ENCODE measurements around the gene PYCR2.

The PYCR2 gene

GRCh38 chr1:225962440-225962975 is 38.5 kb upstream of the PYCR2 start:
- TF ChIP-seq CTCF (IDR thresholded peaks at IDR 0.05; ENCODE audit: insufficient read depth, missing control alignments), result peak; percentile 53
- no peak for FAIRE-seq
- DNase-seq (ENCODE audit: insufficient read length, low spot score), result no peak

DNA sequence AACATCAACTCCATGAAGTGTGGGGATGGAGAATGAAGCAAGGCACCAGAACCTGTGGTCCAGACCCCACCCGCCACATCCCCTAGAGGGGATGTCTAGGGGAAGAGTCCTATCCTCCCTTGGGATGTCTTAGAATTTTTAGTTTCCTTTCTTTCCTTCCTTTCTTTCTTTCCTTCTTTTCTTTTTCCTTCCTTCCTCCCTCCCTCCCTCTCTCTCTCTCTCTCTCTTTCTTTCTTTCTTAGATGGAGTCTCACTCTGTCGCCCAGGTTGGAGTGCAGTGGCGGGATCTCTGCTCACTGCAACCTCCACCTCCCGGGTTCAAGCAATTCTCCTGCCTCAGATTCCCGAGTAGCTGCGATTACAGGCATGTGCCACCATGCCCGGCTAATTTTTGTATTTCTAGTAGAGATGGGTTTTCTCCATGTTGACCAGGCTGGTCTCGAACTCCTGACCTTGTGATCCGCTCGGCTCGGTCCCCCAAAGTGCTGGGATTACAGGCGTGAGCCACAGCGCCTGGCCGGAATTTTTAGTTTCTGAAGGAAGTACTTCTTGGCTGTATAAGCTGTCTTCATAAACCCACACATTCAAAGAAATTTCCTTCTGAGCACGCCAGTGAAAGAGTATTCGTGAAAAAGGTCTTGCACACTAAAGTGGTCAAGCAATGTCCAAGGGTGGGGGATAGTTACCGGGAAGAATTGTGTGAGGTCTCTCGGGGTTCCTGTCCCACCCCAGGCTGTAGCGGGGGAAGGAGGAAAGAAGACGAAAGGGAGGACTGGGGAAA is 37.8 kb upstream of the PYCR2 start:
- FAIRE-seq, result no peak

GRCh38 chr1:225958041-225958440 is 34.0 kb upstream of the PYCR2 start:
- FAIRE-seq (no peak), DNase-seq (ENCODE audit: insufficient read length, low spot score) (no peak)
- TF ChIP-seq CTCF (IDR thresholded peaks at IDR 0.05; ENCODE audit: insufficient read depth, missing control alignments), result no peak

More for the DNA sequence above, 37.8 kb upstream of the PYCR2 start:
- DNase-seq (ENCODE audit: insufficient read length, low spot score), result no peak
- TF ChIP-seq CTCF (IDR thresholded peaks at IDR 0.05; ENCODE audit: insufficient read depth, missing control alignments), result no peak

- no peak for TF ChIP-seq CTCF (IDR thresholded peaks at IDR 0.05; ENCODE audit: insufficient read depth, missing control alignments)
- DNase-seq (ENCODE audit: insufficient read length, low spot score), result no peak
- no peak for FAIRE-seq
Observed at GRCh38 chr1:225954753-225955152, 30.7 kb upstream of the PYCR2 start.

- no peak for TF ChIP-seq CTCF (IDR thresholded peaks at IDR 0.05; ENCODE audit: insufficient read depth, missing control alignments)
- DNase-seq (ENCODE audit: insufficient read length, low spot score), result no peak
- no peak for FAIRE-seq
Observed at GRCh38 chr1:225953315-225953714, 29.3 kb upstream of the PYCR2 start.

DNA sequence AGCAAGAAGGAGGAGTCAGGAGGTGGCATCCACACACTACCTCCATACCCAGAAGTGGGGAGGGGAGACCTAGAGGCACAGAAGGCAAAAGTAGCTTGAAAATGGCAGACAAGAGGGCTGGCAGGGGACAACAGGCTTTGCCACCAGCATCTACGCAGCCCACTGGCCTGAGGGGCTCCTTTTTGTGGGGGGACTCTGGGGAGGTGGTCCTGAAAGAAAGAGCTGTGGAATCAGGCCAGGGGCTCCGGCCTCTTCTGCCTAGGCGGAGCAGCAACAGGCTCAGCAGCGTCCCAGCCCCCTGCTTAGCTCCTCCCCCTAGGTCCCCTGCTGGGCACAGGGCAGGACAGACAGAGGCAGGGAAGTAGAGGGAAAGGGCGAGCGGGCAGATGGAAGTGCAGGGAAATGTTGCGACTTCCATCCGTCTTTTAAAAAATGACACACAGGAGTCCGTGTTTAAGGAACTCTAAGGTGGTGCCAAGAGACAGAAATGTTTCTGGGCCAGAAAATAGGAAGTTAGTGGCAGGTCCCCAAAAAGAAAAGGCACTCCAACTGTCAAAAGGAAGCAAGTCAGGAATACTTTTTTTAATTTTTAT is 27.0 kb upstream of the PYCR2 start:
- no peak for TF ChIP-seq CTCF (IDR thresholded peaks at IDR 0.05; ENCODE audit: insufficient read depth, missing control alignments)
- DNase-seq (ENCODE audit: insufficient read length, low spot score) (no peak), FAIRE-seq (no peak)

DNA sequence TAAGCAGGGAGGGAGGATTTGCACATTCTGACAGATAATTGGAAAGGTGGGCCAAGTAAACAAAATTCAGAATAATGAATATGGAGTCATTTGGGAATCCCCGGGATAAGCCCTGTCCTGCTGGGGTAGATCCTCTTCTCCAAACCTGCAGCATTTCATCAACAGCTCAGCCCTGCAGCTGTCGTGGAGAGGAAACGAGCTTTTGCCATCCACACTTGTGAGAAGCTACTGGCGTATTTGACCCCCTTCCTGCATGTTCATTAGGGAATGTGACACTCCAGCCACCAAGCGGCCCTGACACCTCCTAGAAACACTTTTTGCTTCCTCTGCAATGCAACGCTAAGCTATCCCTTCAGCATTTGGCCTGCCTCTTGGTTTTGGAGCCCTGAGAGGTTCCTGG is 25.0 kb upstream of the PYCR2 start:
- TF ChIP-seq CTCF (IDR thresholded peaks at IDR 0.05; ENCODE audit: insufficient read depth, missing control alignments), result no peak
- FAIRE-seq (no peak), DNase-seq (ENCODE audit: insufficient read length, low spot score) (no peak)
